Osteocyte (in vitro differentiated cells): ENCODE results near the gene PKP2. TPM values are rescaled to one million over a fixed set of nuclear protein-coding genes. Genes with fewer than 3 reads are reported as not detected.

ENCODE experiments used
- DNase-seq: peaks from one replicate; pipeline ENCODE4 v3.0.0; 2021; ENCODE audit warnings: mixed read lengths; ENCODE audit not compliant: unreplicated experiment; ENCODE audit errors: extremely low spot score
- H3K27ac Mint-ChIP-seq: one replicate; pipeline ENCODE4 v1.8.0; 2021; ENCODE audit warnings: mild to moderate bottlenecking, mixed read lengths; ENCODE audit not compliant: unreplicated experiment
- H3K27me3 Mint-ChIP-seq: one replicate; pipeline ENCODE4 v1.8.0; 2021; ENCODE audit warnings: mixed read lengths; ENCODE audit not compliant: unreplicated experiment
- H3K36me3 Mint-ChIP-seq: one replicate; pipeline ENCODE4 v1.8.0; 2021; ENCODE audit warnings: mixed read lengths; ENCODE audit not compliant: unreplicated experiment
- H3K4me1 Mint-ChIP-seq: one replicate; pipeline ENCODE4 v1.8.0; 2021; ENCODE audit warnings: mixed read lengths; ENCODE audit not compliant: unreplicated experiment
- H3K4me3 Mint-ChIP-seq: one replicate; pipeline ENCODE4 v1.8.0; 2021; ENCODE audit warnings: mild to moderate bottlenecking, moderate library complexity, mixed read lengths; ENCODE audit not compliant: unreplicated experiment
- H3K9me3 Mint-ChIP-seq: one replicate; pipeline ENCODE4 v1.8.0; 2021; ENCODE audit warnings: mixed read lengths; ENCODE audit not compliant: unreplicated experiment
- total RNA-seq: library from RNA; stranded (reverse); gene quantifications from 2 replicates; pipeline ENCODE4 v1.2.1, GENCODE V29; 2021
- TF ChIP-seq, protein P1 (sequence below): fragments of 200-600 bp; sonication (generic); IDR thresholded peaks from 2 replicates; pipeline ENCODE4 v1.5.0; 2021; ENCODE audit warnings: antibody characterized with exemption, mild to moderate bottlenecking, moderate library complexity

The PKP2 gene
- total RNA-seq, 1 donor from 2014 or later, result 2.1 TPM

- H3K27me3 Mint-ChIP-seq, result no peaks in the 10 kb centered on the region
- no peaks in the 10 kb centered on the region for H3K36me3 Mint-ChIP-seq
- H3K9me3 Mint-ChIP-seq, result no peaks in the 10 kb centered on the region
- DNase-seq, result no peak
- TF ChIP-seq, protein P1, sequence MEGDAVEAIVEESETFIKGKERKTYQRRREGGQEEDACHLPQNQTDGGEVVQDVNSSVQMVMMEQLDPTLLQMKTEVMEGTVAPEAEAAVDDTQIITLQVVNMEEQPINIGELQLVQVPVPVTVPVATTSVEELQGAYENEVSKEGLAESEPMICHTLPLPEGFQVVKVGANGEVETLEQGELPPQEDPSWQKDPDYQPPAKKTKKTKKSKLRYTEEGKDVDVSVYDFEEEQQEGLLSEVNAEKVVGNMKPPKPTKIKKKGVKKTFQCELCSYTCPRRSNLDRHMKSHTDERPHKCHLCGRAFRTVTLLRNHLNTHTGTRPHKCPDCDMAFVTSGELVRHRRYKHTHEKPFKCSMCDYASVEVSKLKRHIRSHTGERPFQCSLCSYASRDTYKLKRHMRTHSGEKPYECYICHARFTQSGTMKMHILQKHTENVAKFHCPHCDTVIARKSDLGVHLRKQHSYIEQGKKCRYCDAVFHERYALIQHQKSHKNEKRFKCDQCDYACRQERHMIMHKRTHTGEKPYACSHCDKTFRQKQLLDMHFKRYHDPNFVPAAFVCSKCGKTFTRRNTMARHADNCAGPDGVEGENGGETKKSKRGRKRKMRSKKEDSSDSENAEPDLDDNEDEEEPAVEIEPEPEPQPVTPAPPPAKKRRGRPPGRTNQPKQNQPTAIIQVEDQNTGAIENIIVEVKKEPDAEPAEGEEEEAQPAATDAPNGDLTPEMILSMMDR, result no peak
- H3K27ac Mint-ChIP-seq, result no peak overlapping the region
- peaks cover 14% of the 10 kb centered on the region for H3K4me1 Mint-ChIP-seq
- H3K4me3 Mint-ChIP-seq, result no peak overlapping the region
Observed at GRCh38 chr12:32903318-32903717, 6.7 kb upstream of the PKP2 start.

- no peaks in the 10 kb centered on the region for H3K36me3 Mint-ChIP-seq
- no peaks in the 10 kb centered on the region for H3K27me3 Mint-ChIP-seq
- no peak overlapping the region for H3K27ac Mint-ChIP-seq
- TF ChIP-seq, protein P1, result no peak
- peaks cover 14% of the 10 kb centered on the region for H3K4me1 Mint-ChIP-seq
- H3K9me3 Mint-ChIP-seq, result no peaks in the 10 kb centered on the region
- no peak overlapping the region for H3K4me3 Mint-ChIP-seq
- DNase-seq, result no peak
Observed at GRCh38 chr12:32902287-32902997, 5.9 kb upstream of the PKP2 start.

DNA sequence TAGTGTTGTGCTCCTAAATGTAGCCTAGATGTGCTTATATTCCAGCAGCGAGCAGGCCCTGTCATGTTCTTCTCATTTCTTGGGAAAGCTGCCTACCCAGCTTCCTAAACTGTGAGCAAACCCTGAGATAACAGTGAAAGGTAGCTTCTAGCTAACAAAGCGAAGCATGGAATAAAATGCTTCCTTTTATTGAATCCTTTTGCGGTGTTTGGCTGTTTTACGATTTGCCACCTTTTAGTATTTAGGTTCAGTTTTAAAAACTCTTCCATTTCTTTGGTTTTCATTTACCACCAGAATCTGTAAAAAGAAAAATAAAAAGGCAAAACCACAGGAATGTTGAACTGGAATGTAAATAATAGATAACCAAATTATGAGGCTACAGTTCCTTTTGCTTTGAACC lies 5.0 kb upstream of the PKP2 start:
- no peaks in the 10 kb centered on the region for H3K9me3 Mint-ChIP-seq
- H3K36me3 Mint-ChIP-seq, result no peaks in the 10 kb centered on the region
- TF ChIP-seq, protein P1, result no peak
- H3K27ac Mint-ChIP-seq, result peak overlapping the region; percentile 27
- peaks cover 17% of the 10 kb centered on the region for H3K4me1 Mint-ChIP-seq
- H3K27me3 Mint-ChIP-seq, result no peaks in the 10 kb centered on the region
- no peak overlapping the region for H3K4me3 Mint-ChIP-seq
- no peak for DNase-seq

DNA sequence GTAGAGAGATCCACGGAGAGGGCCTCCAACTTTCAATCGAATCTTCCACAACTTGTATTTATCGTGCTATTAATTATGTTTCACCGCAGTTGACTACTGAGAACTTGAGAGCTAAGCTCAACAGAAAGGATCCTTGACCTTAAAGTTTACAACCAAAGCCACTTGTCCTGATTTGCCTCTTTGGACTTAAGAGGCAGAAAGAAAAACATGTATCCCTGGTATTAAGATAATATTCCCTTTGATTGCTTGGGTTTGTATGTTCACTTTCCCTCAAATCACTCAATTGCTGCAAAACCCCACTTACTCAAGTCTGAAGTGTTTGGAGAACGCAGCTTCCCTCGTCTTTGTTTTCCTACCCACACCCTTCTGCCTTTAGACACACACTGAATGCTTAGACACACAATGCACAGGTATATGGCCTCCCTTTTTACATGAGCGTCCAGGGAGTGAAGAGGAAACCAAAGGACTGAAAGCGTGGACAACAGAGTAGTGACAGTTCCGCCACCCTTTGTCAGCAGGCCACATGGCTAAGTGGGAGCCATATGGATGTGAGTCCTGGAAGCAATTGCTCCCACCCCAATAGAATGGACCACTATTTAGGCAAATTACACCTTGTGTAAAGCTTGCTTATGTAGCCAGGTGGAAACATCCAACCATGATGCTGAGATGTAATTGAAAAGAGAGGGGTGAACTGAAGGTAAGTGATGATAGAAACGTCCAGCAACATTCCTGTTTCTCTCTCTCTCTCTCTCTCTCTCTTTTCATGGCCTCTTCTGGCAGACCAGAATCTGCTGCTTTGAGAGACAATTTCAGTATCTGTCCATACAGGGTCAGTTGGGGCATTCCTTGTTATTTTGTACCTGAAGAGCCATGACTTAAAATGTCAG lies 1.4 kb upstream of the PKP2 start:
- Mint-ChIP-seq H3K36me3 (no peaks in the 10 kb centered on the region), H3K4me3 (peak overlapping the region; percentile 74), H3K27me3 (peaks cover 15% of the 10 kb centered on the region)

DNA sequence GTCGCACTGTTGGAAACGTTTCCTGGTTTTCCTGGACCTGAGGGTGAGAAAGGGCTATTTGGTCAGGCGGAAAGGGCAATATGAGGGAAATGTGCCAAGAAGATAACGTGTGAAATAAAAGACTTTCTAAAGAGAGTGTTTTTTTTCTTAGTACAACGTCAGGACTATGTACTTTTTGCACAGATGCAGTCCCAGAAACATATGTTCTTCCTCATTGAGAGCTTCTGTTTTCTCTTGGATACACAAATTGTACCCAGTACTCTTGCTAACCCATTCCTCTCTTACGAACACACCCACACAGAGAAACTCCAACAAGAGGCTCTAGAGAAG lies 669 bp upstream of the PKP2 start:
- Mint-ChIP-seq H3K4me1 (peaks cover 30% of the 10 kb centered on the region), H3K4me3 (peak overlapping the region; percentile 74), H3K9me3 (no peaks in the 10 kb centered on the region), H3K27ac (no peak overlapping the region), H3K27me3 (peaks cover 15% of the 10 kb centered on the region), H3K36me3 (no peaks in the 10 kb centered on the region)
- TF ChIP-seq, protein P1, result no peak
- DNase-seq, result no peak

More for the DNA sequence above, 1.4 kb upstream of the PKP2 start:
- Mint-ChIP-seq H3K4me1 (peaks cover 31% of the 10 kb centered on the region), H3K27ac (no peak overlapping the region), H3K9me3 (no peaks in the 10 kb centered on the region)
- TF ChIP-seq, protein P1, result no peak
- DNase-seq, result no peak
